ENCODE measurements around the gene AUP1.

Gene AUP1

DNA sequence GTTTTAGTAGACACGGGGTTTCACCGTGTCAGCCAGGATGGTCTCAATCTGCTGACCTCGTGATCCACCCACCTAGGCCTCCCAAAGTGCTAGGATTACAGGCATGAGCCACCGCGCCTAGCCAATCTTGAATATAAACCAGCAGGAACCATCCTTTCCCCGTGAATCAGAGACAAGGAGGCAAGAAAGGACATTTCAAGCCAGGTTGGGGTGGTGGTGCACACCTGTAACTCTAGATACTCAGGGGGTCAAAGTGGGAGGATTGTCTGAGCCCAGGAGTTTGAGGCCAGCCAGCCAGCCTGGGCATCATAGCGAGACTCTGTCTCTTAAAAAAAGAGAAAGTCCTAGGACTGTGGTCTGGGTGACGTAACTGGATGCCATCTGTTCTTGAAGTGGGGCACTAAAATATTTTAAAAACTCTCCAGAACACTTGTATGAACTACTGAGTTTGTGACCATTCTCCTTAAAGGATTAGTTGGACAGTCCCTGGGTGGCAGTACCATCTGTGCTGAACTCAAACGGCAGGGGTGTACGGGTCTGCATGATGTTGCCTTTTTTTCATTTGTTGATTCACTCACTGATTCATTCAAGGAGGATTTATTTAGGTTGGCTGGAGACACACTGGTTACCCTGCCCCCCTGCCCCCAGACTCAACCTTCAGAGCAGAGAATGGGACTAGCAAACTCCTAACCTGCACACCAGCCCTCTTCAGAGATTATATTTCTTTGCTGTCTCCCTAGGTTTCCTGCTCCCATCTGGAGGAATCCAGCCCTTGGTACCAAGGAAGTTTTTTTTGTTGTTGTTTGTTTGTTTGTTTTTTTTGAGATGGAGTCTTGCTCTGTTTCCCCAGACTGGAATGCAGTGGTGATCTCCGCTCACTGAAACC lies 18.2 kb downstream of the AUP1 start:
- DNase-seq: no peak

DNA sequence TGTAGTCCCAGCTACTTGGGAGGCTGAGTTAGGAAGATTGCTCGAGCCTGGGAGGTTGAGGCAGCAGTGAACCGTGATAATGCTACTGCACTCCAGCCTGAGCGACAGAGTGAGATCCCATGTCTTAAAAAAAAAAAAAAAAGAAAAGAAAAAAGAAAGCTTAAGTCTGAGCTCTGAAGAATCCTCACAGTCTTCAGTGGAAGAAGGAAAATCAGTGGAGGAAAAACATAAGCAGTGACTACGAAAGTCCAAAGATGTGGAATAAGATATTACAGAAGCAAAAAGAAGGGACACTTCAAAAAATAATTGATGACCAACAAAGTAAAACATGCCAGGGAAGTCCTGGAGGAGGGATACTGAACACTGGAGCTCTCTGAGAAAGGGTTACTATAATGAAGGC lies 19.2 kb downstream of the AUP1 start:
- no peak for DNase-seq

DNA sequence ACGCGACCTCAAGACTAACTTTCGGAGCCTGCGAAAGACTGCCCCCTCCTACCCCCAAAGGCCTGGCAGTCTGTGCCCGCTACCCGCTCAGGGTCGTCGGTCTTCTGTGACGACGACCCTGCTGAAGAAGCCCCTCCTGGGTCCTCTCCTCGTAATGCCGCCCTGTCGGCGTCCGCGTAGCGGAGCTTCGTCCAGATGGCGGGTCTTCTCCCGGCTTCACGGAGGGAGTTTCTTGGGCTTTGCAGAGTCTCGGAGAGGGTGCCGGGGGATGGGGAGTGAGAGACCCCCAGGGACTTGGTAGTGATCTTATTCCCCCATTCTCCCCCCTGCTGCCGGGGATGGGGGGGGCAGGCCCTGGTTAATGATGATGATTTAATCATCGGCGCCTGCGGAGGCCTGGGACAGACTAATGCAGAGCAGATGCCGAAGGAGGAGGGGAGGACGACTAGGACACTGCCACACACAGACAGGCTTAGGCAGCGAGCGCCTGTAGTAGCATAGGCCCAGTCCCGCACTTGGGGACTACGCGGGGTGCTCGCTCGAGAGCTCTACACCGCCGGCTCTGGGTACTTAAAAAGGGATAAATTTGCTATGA lies 21.5 kb downstream of the AUP1 start:
- no peak for DNase-seq

DNA sequence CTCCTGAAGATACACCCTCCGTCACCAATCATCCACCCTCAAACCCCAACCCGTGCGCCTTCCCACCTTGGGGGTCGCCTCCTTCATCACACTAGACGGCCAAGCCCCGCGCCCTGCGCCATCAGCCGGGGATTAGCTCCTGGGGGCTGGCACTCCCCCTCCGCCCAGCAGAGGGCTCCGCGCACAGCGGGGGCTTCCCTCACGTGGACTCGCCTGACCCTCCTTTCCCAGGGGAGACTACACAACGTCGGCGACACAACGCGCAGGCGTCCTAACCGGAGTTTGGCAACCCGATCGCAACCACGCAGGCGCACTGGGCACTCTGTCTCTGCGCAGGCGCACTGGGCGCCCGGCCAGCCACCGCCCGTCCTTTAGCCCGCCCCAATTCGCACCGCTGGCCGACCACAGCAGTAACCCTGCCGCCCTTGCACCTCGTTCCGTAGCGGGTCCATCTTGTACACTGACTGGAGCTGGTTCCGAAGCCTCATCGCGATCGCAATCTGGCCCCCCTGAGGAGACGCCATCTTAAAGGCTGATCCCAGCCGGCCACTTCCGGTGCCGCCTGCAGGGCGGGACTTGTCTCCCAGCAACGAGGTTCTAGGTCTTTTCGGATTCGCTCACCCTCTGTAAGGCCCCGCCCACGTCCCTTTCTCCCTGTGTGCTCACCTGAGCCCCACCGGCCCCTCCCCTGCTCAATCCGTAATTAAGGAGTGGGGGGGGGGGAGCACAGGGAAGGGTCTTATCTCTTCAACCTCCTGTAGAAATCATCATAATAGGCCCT lies 22.2 kb downstream of the AUP1 start, which contains the start of gene PCGF1:
Gene PCGF1 (minus strand): TSS at position 551 of the 781 bp plus-strand sequence. CDS start 27 bp downstream, at position 524.
- DNase-seq: peak; percentile 98

DNA sequence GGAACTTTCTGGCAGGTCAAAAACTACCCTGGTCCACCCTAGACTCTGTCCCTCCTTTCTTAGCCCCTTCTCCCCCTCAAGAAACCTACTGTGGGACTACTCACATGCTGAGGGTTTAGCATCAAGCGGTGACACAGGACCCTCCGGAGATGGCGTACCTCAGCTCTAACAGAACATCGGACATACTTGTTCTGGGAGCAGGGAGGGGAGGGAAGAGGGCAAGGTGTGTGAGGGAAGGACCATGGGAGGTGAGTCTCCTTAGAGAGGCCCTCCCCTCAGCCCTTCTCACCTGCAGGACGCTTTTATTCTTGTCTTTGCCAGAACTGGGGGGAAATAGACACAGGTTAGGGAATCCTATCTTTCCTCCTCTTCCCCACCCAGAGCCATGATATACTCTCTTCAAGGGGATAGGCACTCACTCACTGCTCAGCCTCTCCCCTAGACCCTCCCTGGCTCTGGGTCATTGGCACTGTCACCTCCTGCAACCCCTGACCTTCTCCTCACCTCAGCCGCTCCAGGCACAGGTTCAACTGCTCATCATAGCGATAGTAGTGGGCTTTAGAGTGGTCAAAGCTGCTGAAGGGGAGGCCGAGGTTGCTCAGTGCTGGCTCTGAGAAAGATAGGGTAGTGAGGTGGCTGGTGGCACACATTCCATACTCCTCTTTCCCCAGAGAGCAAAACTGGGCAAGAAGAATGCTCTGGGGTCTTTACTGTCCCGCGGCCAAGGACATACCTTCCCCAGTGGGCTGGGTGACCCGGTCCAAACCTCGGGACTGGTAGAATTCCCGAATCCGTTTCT lies 23.9 kb downstream of the AUP1 start:
- no peak for DNase-seq

DNA sequence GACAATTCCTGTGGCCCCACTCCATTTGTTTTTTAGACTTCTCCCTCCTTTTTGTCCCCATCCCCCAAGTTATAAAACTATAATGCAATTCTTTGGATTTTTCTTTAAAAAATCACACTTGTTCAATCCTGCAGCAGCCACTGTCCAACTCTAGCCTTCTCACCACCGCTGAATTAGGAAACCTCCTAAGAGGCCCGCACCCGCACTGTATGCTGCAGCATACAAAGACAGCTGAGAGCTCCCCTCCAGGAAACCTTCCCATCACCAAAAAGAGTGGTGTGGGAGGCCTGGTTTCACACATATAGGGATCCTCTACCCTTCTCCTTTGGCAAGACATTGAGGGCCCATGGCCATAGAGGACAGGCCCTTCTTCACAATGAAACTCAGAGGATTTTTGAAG lies 24.9 kb downstream of the AUP1 start:
- DNase-seq: no peak

DNA sequence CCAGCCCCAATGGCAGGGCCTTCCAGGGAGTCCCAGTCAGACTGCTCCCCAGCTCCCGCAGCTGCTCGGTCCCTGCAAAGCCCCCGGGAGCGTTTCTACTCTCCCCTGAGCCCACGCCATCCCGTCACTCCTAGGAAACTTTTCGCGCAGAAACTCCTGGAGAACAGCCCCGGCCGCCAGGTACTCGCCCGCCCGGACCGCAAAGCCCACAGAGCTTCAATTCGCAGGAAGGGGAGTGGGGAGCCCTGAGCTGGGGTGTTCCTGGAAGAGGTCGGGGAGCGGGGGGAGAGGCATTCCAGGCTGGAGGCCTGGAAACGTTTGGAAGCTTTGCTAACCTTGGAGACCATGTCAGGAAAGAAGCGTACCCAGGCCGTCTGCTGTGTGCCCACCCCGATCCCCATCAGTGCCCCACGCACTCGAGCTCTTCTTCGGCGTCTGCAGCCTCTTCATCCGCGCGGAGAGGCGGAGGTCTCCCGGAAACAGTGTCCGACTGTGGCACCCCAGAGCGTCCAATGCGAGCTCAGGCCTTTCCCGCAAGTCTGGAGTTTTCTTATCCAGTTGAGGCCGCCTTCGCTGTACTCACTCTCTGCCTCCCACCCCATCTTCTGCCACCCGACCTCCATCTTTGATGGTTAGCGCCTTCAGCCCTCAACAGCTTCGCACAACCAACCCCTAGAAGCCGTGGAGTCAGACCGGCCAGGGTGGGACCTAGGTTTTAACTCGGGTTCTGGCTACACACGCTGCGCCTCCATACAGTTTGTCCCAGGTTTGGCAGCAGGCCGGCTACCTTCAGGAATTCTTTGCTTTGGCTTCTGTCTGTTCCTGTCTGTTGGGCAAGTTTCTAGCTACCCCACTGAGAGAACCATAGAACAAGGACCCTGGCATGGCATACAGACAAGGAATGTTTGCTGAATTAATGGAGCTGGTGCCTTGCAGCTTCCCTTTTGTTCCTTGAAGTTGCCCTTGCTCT lies 25.7 kb downstream of the AUP1 start:
- no peak for DNase-seq

DNA sequence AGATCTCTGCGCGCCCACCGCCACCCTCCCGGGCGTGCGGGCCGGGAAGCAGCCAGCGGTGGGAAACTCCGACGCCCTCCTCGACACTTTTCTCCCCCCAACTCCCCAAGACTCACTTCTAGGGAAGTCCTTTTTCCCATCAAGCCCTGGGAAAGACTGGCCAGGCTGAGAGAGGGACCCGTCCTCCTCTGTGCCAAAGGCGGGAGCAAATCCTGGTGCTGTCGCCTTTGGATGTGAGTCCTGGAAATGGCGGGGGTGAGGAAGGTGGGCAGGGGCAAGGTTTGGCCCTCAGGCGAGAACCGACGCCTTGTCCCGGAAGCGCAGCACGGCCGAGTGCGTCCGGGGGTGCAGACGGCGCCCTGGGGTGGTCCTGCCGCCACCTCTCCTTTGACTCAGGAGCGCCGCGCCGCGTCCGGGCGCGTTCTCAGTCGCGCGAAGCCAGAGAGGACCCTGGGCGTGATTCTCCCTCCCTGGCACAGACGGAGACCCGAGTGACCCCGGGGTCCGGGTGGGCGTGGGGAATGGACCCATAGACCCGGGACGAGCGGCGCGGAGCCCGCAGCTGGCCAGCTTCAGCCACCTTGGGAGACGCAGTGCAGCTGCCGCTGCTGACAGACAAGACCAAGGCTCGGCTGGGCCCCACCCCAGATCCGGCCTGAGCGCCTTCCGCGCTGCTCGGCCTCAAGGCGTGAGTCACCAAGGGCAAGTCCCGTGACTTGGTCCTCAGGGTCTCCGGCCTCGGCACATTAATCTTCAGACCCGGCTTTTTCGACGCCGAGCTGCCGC lies 26.6 kb downstream of the AUP1 start:
- peak; percentile 42 for DNase-seq

DNA sequence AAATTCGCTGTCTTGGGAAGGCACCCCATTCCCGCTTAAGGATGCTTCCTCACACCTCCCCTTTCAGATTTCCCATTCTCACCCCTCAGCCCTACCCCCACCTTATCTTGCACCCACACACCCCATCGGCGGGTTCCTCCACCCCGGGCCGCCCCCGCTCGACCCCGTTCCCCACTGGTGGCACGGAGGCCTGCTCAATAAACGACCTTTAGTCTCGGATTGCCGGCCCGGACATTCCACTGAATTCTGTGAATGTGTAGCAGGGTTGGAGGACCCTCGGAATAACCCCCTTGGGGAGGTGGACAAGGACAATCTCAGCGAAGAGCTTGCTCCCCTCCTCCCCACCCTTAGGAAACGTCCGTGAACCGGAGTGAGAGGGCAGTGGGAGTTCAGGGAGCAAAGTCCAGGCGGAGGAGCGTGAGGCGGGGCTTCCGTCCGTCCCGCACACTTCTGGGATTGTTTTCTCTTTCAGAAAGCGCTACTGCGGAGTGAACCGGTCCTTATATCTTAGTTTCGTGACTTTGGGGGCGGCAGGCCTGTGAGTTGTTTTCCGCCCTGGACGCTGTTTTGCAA lies 27.3 kb downstream of the AUP1 start:
- DNase-seq: no peak

DNA sequence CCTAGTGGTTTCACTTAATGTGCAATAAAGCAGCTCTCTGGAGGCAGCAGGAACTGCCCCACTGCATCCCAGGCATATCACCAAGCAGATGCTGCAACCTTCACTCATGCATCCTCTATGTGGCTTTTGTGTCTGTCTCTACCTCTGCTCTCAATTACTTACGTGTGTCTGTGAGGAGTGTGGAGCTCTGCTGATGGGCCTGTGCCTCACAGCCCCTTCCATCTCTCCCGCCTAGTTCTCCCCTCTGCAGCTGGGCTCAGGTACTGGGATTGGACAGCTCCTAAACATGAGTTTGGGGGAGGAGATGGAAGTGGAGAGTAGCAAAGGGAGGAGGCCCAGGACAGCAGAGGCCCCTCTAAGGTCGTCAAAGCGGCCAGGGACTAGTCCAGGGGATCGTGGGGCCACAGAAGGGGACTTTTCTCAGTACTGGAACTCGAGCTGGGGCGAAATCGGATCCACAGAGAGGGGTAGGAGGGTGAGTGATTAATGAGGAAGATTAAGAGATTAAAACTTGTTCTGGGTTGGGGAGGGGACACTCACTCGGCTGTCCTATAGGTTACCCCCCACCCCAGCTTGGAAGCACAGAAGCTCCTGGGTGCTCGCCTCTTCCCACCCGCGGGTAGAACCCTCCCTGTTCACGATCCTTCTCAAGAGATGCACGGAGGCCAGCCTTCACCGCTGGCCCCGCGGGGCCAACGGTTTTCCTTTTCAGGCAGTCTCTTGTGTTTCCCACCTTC lies 28.0 kb downstream of the AUP1 start:
- no peak for DNase-seq

DNA sequence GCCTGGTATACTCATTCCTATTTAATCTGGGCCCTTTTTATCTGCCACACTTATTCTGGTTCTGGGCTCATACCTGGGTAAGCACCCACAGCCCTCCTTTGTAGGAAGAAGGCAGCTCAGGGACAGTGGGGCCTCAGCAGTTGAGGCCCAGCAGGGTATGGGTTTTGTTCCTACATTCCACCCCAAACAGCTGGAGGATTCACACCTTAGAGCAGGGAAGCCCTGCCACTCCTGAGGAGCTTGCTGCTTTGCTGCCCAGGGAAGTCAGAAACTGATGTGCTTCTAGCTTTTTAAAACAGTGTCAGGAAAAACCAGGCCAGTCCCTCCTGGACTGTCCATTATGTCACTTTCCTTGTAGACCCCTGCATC lies 28.9 kb downstream of the AUP1 start:
- no peak for DNase-seq

DNA sequence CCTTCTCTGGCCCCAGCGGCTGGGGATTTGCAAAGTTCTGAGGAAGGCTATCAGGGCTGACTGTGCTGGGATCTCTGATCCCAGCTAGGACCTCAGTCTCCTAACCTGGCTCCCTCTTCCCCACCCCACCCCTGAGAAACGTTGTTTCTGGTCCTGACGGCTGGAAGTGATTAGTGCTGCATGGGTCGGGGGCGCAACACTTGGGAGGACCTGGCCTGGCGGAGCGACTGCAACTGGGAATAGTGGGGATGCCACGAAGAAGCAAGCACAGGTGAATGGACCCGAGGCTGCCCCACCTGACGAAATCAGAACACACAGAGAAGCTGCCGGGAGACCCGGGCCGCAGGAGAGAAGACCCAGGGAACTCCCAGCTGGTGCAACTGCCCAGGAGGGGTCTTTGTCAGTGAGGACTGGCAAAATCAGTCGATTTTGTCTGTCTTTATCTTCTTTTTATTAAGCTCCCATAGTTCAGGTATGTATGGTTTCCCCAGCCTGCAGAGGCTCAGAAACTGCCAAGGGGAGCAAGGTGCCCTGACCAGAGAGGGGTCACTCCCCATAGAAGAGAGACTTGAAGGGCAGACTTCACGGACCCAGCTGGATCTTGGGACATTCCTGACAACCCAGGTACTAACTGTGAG lies 29.4 kb downstream of the AUP1 start:
- DNase-seq: no peak

DNA sequence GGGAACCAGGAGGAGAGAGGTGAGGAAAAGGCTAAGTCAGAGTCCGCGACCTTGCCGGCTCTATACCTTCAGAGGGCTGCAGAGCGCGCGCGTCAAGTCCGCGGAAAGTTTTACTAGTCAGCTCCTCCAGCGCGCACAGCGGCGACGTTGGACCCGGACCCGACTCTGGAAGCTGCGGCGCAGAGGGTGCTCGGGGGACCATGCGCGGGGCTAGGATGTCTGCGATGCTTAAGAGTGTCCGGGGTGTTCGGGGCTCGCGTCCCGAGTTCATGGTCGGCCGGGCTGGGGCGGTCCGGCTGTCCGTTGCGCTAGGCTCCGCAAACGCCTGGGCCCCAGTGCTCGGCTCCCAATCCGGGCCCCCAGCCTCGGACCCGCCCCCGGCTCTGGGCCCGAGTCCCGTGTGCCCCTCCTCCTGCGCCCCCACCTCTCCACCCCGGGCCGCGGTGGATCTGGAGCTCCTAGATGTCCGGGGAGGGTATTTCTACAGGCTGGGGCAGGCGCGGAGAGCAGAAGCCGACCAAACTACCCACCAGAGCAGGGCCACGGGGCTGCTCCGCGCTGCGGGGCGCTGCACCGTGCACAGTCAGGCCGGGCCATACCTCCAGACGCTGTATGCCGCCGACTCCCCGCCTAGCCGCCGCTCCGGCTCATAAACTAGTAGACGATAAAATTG lies 30.1 kb downstream of the AUP1 start, which contains the start of gene LBX2:
Gene LBX2 (minus strand): TSS at position 337 of the 673 bp plus-strand sequence. CDS start 66 bp downstream, at position 271.
- DNase-seq: no peak

DNA sequence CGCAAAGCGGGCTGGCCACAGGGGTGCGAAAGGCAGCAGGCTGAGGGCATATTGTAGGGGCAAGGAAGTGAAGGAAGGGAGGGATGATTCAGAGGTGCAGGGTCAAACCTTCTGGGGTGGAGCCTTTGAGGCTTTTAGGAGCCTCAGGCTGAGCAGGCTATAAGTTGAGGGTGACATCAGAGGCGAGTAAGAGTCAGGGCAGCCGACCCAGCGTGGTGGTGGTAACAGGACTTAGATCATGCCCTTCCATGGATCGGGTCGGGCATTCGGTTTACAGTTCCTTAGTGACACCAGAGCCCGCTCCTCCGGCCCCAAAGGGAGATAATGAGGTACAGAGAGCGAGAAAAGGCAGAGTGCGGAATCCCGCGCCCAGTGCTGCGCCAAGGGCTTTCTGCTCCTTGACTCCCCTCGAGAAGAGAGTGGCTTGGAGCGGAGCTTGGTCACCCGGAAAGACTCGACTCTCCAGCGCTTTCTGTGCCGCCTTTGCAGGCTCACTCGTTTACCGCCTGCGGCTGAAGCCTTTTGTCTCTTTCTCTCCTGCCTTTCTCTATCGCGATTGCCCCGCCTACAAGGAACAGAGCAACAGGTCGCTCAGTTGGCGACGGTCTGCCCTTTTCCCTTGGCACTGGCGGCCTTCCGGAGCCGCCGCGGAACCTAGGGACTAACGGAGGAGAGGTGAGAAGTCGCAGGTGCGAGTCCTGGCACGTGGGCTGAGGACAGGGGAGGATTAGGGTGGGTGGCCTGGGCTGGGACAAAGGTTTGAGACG lies 30.8 kb downstream of the AUP1 start:
- peak; percentile 23 for DNase-seq

DNA sequence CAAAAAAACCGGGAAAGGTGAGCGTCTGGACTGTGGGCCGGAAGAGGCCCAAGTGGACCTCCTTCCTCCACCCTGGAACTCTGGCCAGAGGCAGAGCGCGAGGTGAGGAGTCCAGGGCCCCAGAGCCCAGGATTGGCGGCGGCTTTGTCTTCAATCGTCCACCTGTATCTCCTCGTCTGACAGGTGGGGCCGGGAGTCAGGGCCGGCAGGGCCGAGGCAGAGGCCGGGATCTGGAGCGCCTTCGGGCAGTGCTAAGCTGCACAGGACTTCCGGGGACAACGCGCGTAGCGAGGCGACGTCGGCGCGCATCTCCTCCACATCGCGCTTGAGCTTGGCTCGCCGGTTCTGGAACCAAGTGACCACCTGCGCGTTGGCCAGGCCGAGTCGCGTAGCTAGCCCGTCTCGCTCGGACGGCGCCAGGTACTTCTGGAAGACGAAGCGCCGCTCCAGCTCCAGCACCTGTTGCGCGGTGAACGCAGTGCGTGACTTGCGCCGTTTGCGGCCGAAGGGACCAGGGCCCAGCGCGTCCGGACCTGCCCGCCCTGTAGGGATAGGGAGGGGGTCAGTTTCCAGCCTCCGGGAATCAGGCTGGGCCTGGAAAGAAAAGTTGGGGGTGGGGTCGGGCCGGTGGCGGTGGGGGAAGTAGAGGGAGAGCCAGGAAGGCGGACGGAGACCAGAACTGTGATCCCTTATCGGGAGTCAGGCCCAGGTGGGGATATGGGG lies 31.6 kb downstream of the AUP1 start:
- peak; percentile 25 for DNase-seq

DNA sequence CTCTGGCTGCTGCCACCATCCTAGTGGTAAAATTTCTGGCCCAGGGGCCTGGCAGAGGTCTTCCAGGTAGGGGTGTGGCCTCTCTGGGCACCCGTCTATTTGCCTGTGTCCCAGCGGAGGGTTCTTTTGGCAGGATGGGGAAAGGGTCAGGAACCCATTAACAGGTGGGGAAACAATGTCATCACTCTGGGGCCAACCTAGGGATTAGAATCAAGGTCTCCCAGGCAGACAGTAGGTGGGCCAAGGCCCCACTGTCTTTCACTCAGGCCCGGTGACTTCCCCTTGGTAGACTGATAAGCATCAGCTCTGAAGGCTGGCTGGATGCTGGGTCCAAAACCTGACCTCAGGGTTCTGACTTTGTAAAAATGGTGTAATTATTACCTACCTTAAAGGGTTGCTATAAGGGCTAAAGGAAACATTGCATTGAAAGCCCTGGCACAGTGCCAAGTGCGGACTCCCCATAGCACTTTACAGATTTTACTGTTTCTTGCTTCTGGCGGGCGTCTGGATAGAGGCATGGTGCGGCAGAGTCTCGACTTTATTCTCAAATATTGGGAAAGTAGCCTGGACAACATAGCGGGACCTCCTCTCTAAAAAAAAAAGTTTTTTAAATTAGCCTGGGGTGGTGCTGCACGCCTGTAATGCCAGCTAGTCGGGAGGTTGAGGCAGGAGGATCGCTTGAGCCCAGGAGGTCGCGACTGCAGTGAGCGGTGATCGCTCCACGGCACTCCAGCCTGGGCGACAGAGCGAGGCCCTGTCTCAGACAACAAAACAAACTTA lies 32.3 kb downstream of the AUP1 start:
- no peak for DNase-seq
